HG02642 (cell line): ENCODE data around the gene MAGI2.

ENCODE experiments used
- ATAC-seq: cut with Tn5 transposase; IDR thresholded peaks from one replicate; pipeline ENCODE4 v1.9.1; 2021; ENCODE audit warnings: mild to moderate bottlenecking; ENCODE audit not compliant: unreplicated experiment, poor library complexity

Gene MAGI2

DNA sequence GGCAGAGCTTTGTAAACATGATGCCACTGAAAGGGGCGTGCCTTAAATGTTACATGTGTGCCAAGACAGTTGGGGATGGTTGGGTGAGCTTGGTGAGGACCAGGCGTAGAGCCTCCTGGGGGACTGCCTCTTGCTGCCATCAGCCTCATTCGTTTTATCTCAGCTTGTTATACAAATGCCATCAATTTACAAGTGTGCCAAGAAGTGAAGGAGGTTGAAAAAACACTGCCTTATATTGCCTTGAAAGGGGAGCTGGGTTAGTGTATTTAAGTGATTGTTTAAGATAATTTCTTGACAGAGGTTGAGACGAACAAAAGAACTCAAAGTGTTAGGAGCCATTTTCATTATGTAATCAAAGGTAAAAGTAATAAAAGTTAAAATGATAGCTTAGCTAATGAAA lies 1300.2 kb downstream of the MAGI2 start:
- no peak for ATAC-seq

DNA sequence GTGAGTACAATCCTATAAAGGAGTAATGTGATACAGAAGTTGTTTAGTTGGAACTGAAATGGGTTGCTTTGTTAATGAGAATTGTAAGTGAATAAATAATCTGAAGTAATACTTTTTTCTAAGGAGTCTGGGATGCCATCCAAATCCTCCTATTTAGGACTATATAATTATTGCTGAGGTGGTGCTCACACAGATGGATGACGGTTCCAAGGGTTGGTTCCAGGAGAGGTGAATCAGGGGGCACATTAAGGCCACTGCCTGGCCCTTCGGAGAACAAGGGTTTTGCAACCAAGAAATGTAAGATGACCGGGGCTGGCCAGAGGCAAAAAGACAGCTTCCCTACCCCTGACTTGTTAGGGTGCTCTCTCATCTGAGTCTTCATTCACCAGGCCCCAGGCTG lies 1302.2 kb downstream of the MAGI2 start:
- no peak for ATAC-seq

DNA sequence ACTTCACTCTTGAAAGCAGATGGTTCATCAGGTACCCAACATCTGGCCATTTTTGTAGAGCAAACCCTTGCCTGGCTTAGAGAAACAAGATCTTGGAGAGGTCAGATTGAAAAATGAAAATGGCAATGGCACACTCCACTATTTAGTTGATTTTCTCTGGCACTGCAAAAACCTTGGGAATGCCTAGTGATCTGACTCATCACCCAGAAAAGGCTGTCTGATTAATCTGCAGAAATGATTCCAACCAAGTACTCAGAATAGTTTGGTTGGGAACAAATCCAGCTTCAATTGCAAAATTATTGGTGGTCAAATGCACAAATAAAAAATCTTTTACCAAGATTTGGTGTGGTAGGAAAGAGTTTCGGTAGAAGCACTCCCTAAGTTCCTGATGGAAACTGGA lies 1303.7 kb downstream of the MAGI2 start:
- ATAC-seq = no peak

DNA sequence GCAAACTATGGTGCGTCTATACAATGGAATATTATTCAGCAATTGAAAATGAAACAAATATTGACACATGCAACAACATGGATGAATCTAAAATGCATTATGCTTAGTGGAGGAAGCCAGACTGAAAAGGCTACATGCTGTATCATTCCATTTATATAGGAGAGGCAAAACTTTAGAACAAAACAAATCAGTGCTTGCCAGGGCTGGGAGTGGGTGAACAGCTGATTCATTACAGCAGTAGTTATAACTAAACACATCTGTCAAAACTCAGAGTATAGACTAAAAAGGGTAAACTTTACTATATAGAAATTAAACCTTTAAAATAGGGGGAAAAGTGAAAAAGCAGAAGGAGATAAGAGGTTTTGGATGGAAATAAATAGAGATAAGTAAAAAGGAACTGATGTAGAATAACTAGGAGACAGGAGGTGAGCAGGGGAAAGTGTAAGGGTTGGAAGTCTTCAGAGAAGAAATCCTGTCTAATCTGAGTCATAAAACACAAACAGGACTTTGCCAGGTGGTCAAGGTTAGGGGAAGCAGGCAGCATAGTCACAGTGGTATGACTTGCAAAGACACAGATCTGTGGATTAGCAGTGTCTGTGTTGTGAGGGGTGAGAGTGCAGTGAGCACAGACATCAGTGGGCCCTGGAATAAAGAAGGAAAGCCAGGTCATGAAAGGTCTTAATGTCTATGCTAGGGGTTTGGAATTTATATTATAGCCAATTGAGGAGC lies 1305.1 kb downstream of the MAGI2 start:
- ATAC-seq = no peak

DNA sequence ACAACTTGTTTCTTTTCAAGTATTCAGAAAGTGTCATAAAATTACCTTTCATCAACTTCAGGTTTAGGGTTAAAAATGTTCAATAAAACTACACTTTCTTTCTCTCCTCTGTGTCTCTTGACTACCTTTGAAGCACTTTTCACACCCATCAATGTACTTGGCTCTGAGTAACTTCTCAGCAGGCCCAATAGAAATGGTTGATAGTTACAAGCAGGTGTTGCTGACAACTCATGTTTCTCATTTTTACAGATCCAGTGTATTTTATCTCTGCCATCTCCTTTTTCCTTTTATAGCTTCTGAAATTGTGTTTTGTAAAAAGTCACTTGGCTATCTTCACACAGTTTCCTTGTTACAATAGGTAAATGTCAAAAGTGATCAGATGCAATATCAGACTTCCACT lies 1306.9 kb downstream of the MAGI2 start:
- no peak for ATAC-seq

DNA sequence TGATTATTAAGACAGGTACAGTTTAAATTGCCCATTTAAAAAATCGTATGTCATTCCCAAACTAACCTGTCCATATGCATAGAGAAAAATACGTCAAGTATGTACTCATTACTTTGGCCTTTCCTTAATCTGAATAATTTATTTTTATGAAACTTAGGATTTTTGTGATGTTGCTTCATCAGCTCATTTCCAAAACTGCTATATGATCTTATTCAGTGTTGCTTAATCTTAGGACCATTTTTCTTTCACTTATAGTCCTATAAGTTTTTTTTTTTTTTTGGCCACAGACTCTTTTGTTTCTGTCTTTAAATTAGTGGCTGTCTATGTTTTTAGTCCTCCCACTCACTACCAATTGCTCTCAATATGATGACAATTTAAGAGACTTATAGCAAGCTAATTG lies 1309.8 kb downstream of the MAGI2 start:
- ATAC-seq = no peak

DNA sequence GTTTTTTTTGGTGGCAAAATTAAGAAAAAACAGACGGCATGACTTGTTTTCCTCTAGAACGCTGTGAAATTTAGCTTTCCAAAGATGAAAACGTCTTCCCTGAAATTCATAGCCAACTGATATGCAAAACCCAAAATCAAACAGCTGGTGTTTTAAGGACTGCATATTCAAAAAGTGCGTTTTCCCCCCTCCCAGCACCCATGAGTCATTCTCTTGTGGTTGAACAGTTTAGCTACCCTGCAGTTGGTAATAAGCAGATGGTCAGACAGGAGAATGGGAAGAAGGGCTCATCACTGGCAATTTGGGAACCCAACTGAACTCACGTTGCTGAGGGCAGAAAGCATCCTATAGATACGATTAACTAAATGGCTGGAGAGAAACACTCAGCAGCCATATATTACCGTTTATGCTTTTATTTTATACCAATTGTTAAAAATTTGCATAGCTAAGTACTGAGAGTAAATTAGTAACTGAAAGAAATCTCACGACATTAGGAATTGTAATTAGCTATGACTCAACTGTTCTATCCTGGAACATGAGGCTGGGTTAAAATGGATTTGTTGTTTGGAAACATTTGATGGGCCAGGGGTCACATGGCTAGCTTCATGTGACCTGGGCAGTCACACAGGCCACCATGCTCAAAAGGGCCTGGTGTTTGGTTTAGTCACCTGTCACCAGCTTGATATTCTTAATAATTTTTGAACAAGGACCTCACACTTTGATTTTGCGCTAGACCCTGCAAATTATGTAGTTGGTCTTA lies 1311.8 kb downstream of the MAGI2 start:
- ATAC-seq = no peak

- no peak for ATAC-seq
Measured at GRCh38 chr7:78140109-78140508, 1313.4 kb downstream of the MAGI2 start.

GRCh38 chr7:78139335-78139734 lies 1314.1 kb downstream of the MAGI2 start:
- ATAC-seq = no peak

DNA sequence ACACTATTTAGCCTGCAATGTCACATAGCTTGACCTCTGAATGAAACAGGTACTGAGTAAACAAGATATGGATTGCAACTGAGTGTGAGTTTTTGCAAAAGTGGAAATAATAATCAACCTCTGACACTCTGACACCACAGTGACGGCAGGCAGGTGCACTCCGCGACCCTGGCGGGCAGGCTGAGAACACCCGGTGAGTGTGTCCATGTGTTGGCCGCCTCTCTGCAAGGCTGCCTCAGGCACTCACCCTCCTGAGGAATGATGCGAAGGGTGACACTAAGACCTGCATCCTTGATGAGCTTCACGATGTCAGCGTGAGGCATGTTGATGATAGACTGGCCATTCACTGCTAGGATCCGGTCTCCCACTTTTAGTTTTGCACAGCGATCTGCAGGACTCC lies 1318.7 kb downstream of the MAGI2 start:
- ATAC-seq = no peak

- no peak for ATAC-seq
Measured at GRCh38 chr7:78134256-78134655, 1319.2 kb downstream of the MAGI2 start.

- ATAC-seq = no peak
Measured at GRCh38 chr7:78130446-78131215, 1322.8 kb downstream of the MAGI2 start.

GRCh38 chr7:78129865-78130264 lies 1323.6 kb downstream of the MAGI2 start:
- no peak for ATAC-seq

DNA sequence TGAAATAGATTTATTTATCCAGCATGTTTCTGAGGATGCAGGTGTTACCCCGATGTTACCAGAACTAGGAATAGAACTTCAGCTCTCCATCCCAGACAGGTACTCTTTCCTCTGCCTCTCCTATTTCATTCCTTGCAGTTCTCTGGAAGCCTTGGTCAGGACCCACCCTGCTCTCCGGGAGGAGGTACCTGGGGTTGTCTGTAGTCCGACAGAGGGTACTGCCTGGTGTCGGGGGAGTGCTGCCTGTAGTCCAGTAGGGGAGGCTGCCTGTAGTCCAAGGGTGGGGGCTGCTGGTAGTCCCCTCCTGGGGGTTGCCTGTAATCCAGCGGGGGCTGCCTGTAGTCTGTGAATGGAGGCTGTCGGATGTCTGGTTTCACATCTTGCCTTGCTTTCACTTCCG lies 1326.5 kb downstream of the MAGI2 start:
- ATAC-seq = no peak

DNA sequence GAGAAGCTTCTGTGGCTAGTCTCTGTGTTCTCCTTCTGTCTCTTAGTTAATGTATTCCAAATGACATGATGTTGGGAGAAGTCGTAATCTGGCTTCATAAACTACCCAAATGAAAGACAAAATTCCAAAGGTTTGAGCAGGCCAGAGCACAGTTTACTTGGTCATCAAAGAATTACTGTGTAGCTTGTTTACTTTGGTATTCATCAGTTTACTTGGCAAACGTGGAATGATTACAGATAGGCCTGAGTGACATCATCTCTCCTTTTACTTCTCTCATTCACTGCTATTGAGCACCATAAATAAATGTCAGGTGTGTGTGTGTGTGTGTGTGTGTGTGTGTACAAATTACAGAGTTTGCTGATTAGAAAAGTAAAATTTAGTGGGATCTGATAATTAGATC lies 1327.6 kb downstream of the MAGI2 start:
- no peak for ATAC-seq

GRCh38 chr7:78124216-78124615 lies 1329.3 kb downstream of the MAGI2 start:
- ATAC-seq = no peak

- ATAC-seq = no peak
Measured at GRCh38 chr7:78121888-78122287, 1331.6 kb downstream of the MAGI2 start.

DNA sequence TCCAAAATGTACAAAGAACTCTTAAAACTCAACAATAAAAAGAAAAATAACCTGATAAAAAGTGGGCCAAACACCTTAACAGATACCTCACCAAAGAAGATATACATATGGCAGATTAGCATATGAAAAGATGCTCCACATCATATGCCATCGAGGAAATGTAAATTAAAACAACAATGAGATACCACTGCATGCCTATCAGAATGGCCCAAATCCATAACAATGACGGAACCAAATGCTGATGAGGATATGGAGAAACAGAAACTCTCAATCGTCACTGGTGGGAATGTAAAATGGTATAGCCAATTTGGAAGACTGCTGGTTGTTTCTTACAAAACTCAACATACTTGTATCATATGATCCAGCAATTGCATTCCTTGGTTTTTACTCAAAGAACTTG lies 1335.0 kb downstream of the MAGI2 start:
- ATAC-seq = no peak

GRCh38 chr7:78115876-78116275 lies 1337.6 kb downstream of the MAGI2 start:
- no peak for ATAC-seq

- ATAC-seq = no peak
Measured at GRCh38 chr7:78114993-78115392, 1338.5 kb downstream of the MAGI2 start.

DNA sequence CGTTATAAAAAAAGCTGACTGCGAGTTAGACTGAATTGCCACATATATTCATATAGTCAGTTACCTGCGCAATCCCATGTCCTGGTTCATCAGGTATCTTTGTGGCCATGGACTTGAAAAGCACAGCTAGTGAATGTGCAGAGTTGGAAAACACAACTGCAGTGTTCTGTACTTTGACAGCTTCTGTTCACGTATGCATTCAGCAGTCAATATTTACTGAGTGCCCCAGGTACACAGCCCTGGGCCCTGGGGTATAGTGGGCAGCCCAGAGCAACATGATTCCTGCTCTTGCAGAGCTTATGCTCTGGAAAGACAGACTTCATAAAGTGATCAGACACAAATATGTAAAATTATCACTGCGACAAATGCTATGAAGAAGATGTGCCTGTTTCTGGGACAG lies 1341.0 kb downstream of the MAGI2 start:
- no peak for ATAC-seq
